A549 (cell line): ENCODE measurements around the gene CTPS2. TPM values are rescaled to one million over a fixed set of nuclear protein-coding genes. Genes with fewer than 3 reads are reported as not detected.

ENCODE experiments used
- ATAC-seq, 2 experiments: fragments of 200-7000 bp in 1 of 2; fragments of >200 bp in 1 of 2; cut with Nextera tagmentation in 1 of 2; cut with Tn5 transposase in 1 of 2; 3 replicates each; pipeline versions ENCODE4 v1.8.0 to v1.9.1; 2018 to 2020; ENCODE audit warnings: mild to moderate bottlenecking in 1 of 2, moderate library complexity in 1 of 2
- CTCF ChIA-PET: fragments of 300-600 bp; sonication (Branson Sonifier 250); formaldehyde crosslinking; extraction: SDS; loops from one replicate; lab custom pipeline; 2021; ENCODE audit warnings: antibody characterized with exemption, inconsistent platforms; lab: Yijun Ruan, JAX
- POLR2A ChIA-PET: fragments of 350-600 bp; formaldehyde crosslinking; extraction: SDS; loops from one replicate; lab custom pipeline; 2021; ENCODE audit warnings: antibody characterized with exemption, inconsistent platforms; lab: Yijun Ruan, JAX
- DNase-seq, 2 experiments: peaks; one replicate each; pipeline versions ENCODE4 v3.0.0 to v3.0.0-alpha.2; 2011 to 2016; ENCODE audit warnings: low read depth in 1 of 2, low spot score in 1 of 2
- FAIRE-seq: peaks from 2 replicates; lab custom pipeline; 2011; peaks lifted over from hg19 to GRCh38; lab: Jason Lieb, UNC
- H3K27ac ChIP-seq, 2 experiments: fragments of >200 bp; sonication (Bioruptor Twin); formaldehyde crosslinking; 3 replicates each; pipeline ENCODE4 v1.5.1; 2016 to 2017
- H3K4me1 ChIP-seq: fragments of >200 bp; sonication (Bioruptor Twin); formaldehyde crosslinking; 3 replicates; pipeline ENCODE4 v1.6.1; 2016
- H3K4me2 ChIP-seq: fragments of >200 bp; sonication (Bioruptor Twin); formaldehyde crosslinking; 3 replicates; pipeline ENCODE4 v1.6.1; 2016
- H3K4me3 ChIP-seq: fragments of >200 bp; sonication (Bioruptor Twin); formaldehyde crosslinking; 3 replicates; pipeline ENCODE4 v1.5.1; 2016
- H3K9me3 ChIP-seq: fragments of >200 bp; sonication (Bioruptor Twin); formaldehyde crosslinking; 3 replicates; pipeline ENCODE4 v1.6.1; 2016
- ATOH8 ChIP-seq: fragments of 250-450 bp; sonication (Bioruptor Pico); IDR thresholded peaks from 2 replicates; pipeline ENCODE4 v1.5.0; 2020; ENCODE audit warnings: low read depth, mild to moderate bottlenecking, moderate library complexity
- CBX2 ChIP-seq: fragments of 200-600 bp; sonication (generic); IDR thresholded peaks from 2 replicates; pipeline ENCODE4 v1.6.1; 2016; ENCODE audit warnings: low read depth, mild to moderate bottlenecking, borderline replicate concordance
- CHD2 ChIP-seq: fragments of 150-350 bp; IDR thresholded peaks from 2 replicates; pipeline ENCODE4 v1.6.1; 2014; ENCODE audit warnings: low read length; ENCODE audit not compliant: partially characterized antibody
- EHF ChIP-seq: fragments of 250-450 bp; sonication (Bioruptor Pico); IDR thresholded peaks from 2 replicates; pipeline ENCODE4 v1.5.0; 2020; ENCODE audit warnings: mild to moderate bottlenecking
- EP300 ChIP-seq, 2 experiments: fragments of >200 bp; sonication (Bioruptor Twin); formaldehyde crosslinking; IDR thresholded peaks; 2 replicates in 1 of 2; 3 replicates in 1 of 2; pipeline ENCODE4 v1.6.1; 2016 to 2017
- FOSL2 ChIP-seq, 2 experiments: fragments of 450-650 bp in 1 of 2; fragments of >200 bp in 1 of 2; sonication (Bioruptor Twin) in 1 of 2; formaldehyde crosslinking; IDR thresholded peaks; 2 replicates each; pipeline versions ENCODE4 v1.5.0 to v1.6.1; 2016 to 2020; ENCODE audit warnings: mild to moderate bottlenecking in 1 of 2, moderate library complexity in 1 of 2
- FOXS1 ChIP-seq: fragments of 250-450 bp; sonication (Bioruptor Pico); IDR thresholded peaks from 2 replicates; pipeline ENCODE4 v1.5.0; 2020; ENCODE audit warnings: mild to moderate bottlenecking, moderate library complexity
- HES2 ChIP-seq: fragments of >200 bp; sonication (Bioruptor Twin); formaldehyde crosslinking; IDR thresholded peaks from 2 replicates; pipeline ENCODE4 v1.6.1; 2016
- HEYL ChIP-seq: fragments of 250-450 bp; sonication (Bioruptor Pico); IDR thresholded peaks from 2 replicates; pipeline ENCODE4 v1.8.0; 2021; ENCODE audit warnings: mild to moderate bottlenecking, moderate library complexity
- JUNB ChIP-seq: fragments of >200 bp; sonication (Bioruptor Twin); formaldehyde crosslinking; IDR thresholded peaks from 2 replicates; pipeline ENCODE4 v1.6.1; 2016
- MAZ ChIP-seq: fragments of 150-350 bp; IDR thresholded peaks from 2 replicates; pipeline ENCODE4 v1.6.1; 2014; ENCODE audit warnings: antibody characterized with exemption, low read depth, low read length, borderline replicate concordance
- NFE2L2 ChIP-seq: fragments of 150-350 bp; conservative IDR thresholded peaks from 2 replicates; pipeline ENCODE4 v1.6.1; 2014; ENCODE audit warnings: low read length
- NR3C1 ChIP-seq: fragments of >200 bp; sonication (Bioruptor Twin); formaldehyde crosslinking; IDR thresholded peaks from 3 replicates; pipeline ENCODE4 v1.6.1; 2017
- PHF8 ChIP-seq: fragments of 200-600 bp; sonication (generic); IDR thresholded peaks from 2 replicates; pipeline ENCODE4 v1.6.1; 2016; ENCODE audit warnings: low read depth, mild to moderate bottlenecking, antibody characterized with exemption, moderate library complexity, borderline replicate concordance
- RCOR1 ChIP-seq: fragments of 150-350 bp; IDR thresholded peaks from 2 replicates; pipeline ENCODE4 v1.6.1; 2014; ENCODE audit warnings: antibody characterized with exemption, low read length, low read depth
- REST ChIP-seq: fragments of 200-600 bp; sonication (generic); IDR thresholded peaks from 2 replicates; pipeline ENCODE4 v1.6.1; 2016; ENCODE audit warnings: antibody characterized with exemption, mild to moderate bottlenecking, moderate library complexity
- USF2 ChIP-seq: fragments of 450-650 bp; IDR thresholded peaks from 2 replicates; pipeline ENCODE4 v1.6.1; 2014; ENCODE audit warnings: antibody characterized with exemption
- WGBS: methylation state at CpG from one replicate; pipeline ENCODE4 v1.1.6; 2017; ENCODE audit errors: missing lambda C conversion rate; 5-methylcytosine and 5-hydroxymethylcytosine counted together
- polyA plus RNA-seq, 4 experiments: library from polyadenylated mRNA; depleted of rRNA in 3 of 4; stranded (reverse); fragments of >200 nt; fragmentation: RNase III in 1 of 4; extraction: RNeasy Plus Mini Kit Qiagen cat#74134 plus additional on column Dnase treatment in 1 of 4; gene quantifications; 2 replicates in 3 of 4; 3 replicates in 1 of 4; pipeline ENCODE4 v1.2.3, GENCODE V29; 2011 to 2017

Gene CTPS2
- polyA plus RNA-seq, 2 of the 4 experiments (the other 2 are of a cell fraction): 11.1 to 18.5 TPM

GRCh38 chrX:16702700-16703599, 9.5 kb downstream of the CTPS2 start:
- POLR2A ChIA-PET: interaction anchor here (1.0 kb wide), 1 partner anchor 10 kb away, joined by 3 read pairs; the partner anchor contains the start of gene CTPS2
- 91% methylated on average over 14 of the region's 15 CpGs for WGBS
- Histone ChIP-seq H3K27ac (no peak overlapping the region), H3K9me3 (no peaks in the 10 kb centered on the region)
- ATAC-seq: no peak
- DNase-seq: no peak
- TF ChIP-seq CHD2 (no peak), REST (no peak)
- TF ChIP-seq, all 56 proteins: peak for 0
- CTCF ChIA-PET: no interaction called here
- FAIRE-seq: no peak
- H3K4me2 ChIP-seq: no peak overlapping the region
- H3K4me1 ChIP-seq: no peaks in the 10 kb centered on the region
- H3K4me3 ChIP-seq: no peak overlapping the region

- no peaks in the 10 kb centered on the region for H3K4me1 ChIP-seq
- H3K4me2 ChIP-seq: no peak overlapping the region
- WGBS: 75% methylated on average over 2 of the region's 2 CpGs
- H3K27ac ChIP-seq: no peak overlapping the region
- DNase-seq: no peak
- ChIA-PET CTCF (no interaction called here), POLR2A (no interaction called here)
- no peak overlapping the region for H3K4me3 ChIP-seq
- no peak for ATAC-seq
- TF ChIP-seq HES2 (no peak), FOXS1 (no peak), USF2 (no peak), HEYL (CRISPR knock-in tag) (no peak), ATOH8 (CRISPR knock-in tag) (no peak), NFE2L2 (no peak), EHF (CRISPR knock-in tag) (no peak), RCOR1 (no peak), JUNB (no peak), FOSL2 (IDR thresholded peaks at IDR 0.05) (no peak), FOSL2 (CRISPR knock-in tag; IDR thresholded peaks at IDR 0.05) (no peak), PHF8 (no peak), EP300 (IDR thresholded peaks at IDR 0.05) (no peak)
- no peak for FAIRE-seq
- H3K9me3 ChIP-seq: no peaks in the 10 kb centered on the region
These were observed 11.7 kb downstream of the CTPS2 start for GRCh38 chrX:16700734-16701133.

GRCh38 chrX:16699389-16699788, 13.1 kb downstream of the CTPS2 start:
- WGBS: 94% methylated on average over 6 of the region's 6 CpGs
- Histone ChIP-seq H3K27ac (no peak overlapping the region), H3K4me1 (no peaks in the 10 kb centered on the region), H3K9me3 (no peaks in the 10 kb centered on the region), H3K4me2 (no peak overlapping the region), H3K4me3 (no peak overlapping the region)
- FAIRE-seq (no peak), DNase-seq (no peak), ATAC-seq (no peak)
- CTCF ChIA-PET: no interaction called here
- TF ChIP-seq MAZ: no peak
- TF ChIP-seq FOXS1: no peak
- TF ChIP-seq NR3C1: no peak
- TF ChIP-seq CBX2: no peak
- POLR2A ChIA-PET: no interaction called here
